ENCODE results near the gene PJA2.

PJA2 gene

DNA sequence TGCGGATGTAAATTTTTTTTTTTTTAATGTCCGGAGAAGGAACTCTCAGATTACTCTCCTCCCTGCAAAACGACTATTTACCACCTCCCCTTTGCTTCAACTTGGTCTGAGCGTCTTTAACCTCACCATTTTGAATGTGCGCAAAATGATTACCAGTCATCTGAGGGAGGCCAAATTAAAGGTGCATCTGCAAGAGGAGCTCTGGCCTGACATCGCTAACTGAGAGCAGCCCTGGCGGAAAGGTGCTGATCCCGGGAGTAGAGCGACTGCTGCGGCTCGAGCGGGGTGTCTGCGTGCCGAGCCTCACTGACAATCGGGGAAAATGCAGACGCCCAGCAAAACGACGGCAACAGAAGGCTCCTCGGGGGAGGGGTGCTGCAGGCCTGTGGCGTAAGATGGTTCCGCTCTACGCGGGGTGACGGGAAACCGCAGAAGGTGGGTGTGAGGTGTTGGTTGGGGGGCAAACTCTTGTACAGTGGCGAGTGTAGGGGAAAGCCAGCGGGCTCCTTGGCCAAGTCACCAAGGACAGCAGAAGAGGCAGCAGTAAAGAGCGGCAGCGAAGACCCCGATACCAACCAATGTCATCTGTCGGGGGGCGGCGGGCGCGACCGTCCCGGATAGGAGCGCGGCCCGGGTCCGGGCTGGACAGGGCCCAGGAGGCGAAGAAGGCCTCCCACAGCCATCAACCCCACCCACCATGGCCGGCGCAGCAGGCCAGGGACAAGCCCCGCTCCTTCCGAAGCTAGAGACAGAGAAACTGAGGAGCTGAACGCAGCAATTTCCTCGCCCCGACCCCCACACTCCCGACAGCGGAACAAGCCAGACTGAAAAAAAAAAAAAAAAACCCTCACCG is 557 bp downstream of the PJA2 start:
- no peak for DNase-seq

DNA sequence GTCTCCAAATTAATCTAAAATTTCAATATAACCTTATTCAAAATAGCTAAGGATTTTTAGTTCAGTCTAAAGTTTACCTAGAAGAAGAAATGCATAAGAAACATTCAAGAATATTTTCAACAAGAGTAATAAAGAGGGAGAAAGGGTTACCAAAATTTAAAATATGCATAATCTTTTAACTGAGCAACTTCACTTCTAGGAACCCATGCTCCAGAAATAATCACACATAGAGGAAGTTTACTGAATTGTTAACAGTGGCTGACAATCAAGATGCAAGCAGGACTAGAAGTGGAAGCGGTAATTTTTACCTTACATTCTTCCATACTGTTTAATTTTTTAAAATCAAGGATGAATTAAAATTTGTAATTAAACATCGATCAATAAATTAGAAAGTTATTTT is 1.9 kb downstream of the PJA2 start:
- DNase-seq, result no peak

DNA sequence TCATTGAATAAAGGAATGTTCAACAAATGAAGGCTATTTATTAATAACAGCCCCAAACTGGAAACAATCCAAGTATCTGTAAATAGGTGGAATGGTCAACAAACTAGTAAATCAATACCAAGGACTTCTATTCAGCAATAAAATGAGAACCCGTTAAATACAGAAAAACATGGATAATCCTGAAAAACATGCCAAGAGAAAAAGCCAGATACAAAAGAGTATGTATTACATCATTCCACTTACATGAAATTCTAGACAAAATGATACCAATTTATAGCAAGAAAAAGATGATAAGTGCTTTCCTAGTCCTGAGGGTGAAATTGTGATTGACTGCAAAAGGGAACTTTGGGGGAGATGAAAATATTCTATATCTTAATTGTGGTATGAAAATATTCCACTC is 3.1 kb downstream of the PJA2 start:
- no peak for DNase-seq

DNA sequence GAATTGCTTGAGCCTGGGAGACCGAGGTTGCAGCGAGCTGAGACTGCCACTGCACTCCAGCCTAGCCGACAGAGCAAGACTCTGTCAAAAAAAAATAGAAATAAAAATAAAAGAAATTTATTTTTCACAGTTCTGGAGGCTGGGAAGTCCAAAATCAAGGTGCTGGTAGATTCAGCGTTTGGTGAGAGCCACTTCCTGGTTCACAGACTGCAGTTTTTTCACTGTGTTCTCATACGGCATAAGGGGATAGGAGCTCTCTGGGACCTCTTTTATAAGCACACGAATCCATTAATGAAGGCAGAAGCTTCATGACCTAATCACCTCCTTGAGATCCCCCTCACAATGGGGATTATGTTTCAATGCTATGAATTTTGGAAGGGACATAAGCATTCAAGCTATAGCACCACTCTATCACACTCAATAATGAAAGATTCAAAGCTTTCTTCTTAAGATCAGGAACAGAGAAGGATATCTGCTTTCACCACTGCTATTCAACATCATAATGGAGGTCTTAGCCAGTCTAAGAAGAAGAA is 5.3 kb downstream of the PJA2 start:
- DNase-seq, result no peak

DNA sequence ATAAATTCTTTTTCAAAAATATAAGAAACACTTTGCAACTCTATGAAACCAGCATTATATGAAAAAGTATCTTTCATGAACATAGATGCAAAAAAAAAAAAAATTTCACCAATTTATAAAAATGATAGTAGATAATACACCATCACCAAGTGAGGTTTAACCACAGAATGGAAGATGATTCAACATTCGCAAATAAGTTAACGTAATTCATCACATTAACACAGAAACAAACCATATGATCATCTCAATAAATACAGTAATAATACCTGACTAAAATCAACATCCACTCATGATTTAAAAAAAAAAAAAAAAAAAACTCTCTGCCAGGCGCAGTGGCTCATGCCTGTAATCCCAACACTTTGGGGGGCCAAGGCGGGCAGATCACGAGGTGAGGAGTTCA is 6.3 kb downstream of the PJA2 start:
- no peak for DNase-seq

DNA sequence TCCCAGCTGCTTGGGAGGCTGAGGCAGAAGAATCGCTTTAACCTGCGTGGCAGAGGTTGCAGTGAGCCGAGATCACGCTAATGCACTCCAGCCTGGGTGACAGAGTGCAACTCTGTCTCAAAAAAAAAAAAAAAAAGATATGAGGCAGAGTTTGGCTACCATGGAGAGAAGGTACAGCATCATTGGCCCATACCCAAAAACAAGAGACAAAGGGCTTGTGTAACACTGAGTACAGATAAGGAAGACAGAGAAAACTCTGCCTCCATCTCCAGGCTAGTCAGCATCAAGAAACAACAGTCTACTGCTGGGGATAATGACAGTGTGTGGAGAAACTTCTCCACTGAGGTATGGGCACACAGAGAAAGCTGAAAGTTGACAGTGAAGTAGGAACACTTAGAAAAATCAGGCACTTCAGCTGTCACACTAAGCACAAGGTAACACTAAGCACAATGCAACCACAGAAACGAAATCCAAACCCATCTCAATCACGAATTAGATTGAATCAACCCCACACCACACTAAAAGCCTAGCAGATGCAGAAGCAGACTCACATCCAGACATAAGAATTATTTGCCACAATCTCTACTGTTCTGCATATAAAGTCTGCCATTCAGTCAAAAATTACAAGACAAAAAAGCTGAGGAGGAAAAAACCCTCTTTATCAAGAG is 10.5 kb downstream of the PJA2 start:
- DNase-seq, result no peak

DNA sequence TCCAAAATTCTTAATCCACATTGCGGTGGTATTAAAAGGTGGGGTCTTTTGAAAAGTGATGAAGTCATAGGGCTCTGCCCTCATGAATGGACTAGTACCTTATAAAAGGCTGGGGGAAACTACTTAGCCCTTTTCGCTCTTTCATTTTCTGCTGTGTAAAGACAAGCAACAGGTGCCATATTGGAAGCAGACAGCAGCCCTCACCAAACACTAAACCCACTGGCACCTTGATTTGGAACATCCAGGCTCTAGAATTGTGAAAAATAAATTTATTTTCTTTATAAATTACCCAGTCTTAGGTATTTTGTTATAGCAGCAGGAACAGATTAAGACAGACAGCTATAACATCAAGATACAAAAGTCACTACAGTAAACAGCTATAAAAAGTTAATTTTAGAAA is 12.8 kb downstream of the PJA2 start:
- DNase-seq, result no peak

DNA sequence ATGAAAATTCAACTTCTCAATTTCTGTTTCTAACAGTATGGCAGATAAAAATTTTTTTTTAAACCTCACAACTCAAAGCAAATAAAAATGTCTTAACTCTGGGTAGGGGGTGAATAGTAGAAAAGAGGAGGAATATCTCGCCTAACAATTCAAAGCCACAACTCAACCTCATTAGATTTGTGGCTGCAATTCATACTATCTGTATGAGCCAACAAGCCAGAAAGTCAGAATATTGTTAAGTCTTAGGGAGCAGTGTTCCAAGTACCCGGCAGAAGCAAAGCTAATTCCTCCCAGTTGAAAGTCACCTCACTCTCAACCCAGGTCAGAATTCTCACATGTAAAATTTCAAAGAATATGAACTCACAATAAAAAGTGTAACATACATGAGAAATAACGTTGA is 15.0 kb downstream of the PJA2 start:
- DNase-seq, result no peak

DNA sequence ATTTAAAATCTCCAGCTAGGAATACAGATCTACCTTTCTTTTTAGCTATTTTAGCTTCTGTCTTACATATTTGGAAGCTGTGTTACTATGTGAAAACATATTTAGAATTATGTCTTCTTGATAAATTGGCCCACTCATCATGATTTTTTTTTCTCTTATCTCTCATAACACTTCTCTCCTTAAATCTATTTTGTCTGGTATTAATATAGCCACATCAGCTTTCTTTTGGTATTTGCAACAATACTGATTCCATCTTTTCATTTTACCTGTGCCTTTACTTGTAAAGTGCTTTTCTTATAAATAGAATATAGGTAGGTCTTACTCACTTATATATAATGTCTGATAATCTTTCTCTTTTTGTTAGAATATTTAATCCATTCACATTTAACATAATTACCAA is 19.6 kb downstream of the PJA2 start:
- DNase-seq, result no peak

DNA sequence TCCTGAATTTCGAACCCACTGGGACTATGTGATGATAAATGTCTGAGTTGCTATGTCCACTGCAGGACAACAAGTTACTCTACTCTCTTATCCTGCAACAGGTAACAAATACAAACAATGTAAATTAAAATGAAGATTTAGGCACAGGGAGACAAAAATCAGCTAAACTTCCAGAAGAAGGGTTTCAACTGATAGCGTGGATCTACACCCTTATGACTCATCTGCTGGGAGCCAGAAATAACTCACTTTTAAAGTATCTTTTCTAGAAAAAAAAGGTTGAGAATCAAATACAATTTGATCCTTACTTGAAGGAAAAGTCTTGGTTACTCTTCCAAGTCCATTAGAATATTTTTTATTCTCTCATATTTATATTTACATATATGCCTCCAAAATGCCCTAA is 21.4 kb downstream of the PJA2 start:
- no peak for DNase-seq

DNA sequence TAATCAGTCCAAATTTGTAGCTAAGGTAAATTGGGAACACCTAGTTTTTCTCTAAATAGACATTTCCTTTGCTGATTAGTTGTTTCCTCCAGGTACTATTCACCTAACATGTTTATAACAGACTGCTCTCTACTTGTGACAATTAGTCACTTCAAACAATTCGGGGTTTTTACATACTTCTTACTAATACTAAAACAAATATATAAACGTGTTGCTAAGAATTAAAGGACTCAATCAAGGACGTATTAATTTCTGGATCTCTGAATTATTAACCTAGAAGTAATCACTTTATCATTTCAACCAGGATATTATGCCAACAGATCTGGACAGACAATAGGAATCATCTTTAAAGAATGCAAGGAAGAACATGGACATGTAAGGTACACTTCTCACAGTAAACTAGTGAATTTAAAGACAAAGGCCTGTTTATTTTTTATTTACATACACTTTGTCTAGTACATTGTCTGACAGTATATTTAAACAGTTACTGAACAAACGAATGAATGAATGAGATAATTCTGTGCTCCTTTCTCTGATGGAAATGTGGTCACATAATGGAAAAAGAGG is 22.3 kb downstream of the PJA2 start:
- no peak for DNase-seq

DNA sequence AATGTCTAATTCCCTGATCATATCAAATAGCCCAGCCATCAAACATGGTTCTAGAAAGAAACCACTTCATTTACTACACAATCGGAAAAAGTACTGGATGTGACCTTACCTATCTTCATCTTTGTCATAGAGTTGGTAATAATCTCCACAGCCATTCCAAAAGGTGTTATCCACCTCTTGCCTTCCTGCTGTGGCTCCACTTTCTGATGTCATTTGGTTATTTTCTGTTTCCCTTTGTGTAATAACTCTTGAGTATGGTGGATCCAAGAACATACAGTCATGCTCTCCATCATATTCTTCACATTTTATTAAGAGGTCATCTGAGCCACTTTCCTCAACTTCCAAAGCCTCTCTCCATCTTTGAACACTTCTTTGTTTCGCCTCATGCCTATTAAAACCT is 31.7 kb downstream of the PJA2 start:
- no peak for DNase-seq

DNA sequence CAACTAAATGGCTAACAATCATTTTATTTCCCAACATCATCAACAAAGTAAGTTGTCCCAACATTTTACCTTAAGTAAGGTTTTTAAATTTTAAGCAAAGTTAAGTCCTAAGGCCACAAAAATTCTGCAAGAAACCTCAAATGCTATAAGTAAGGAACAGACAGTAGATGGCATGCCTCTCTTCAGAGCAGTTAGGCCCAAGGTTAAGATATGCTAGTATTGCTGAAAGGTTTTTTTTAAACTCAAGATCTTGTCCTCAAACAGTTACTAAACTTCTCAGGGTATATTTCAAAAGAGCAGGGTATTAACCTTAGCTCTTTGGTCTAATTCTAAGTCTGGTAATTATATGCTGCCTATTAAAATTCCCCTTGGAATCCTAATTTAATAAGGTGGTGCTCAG is 35.1 kb downstream of the PJA2 start:
- DNase-seq, result no peak

DNA sequence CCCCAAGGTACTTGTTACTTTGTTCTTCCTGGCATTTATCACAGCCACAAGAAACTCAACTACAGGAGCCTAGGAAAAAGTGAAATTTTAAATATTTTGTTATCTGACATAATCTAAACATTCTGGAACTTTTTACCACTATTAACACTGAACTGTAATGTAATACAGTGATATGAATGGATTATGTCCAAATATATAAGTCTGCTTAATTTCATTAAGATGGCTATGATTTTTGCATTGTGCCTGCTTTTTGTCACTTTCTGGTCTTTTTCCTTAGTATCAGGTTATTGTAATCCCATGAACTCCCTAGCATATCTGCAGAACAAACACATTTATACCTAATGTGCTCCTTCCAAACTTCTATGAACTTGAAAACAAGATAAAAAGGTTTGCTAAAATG is 35.8 kb downstream of the PJA2 start:
- no peak for DNase-seq

DNA sequence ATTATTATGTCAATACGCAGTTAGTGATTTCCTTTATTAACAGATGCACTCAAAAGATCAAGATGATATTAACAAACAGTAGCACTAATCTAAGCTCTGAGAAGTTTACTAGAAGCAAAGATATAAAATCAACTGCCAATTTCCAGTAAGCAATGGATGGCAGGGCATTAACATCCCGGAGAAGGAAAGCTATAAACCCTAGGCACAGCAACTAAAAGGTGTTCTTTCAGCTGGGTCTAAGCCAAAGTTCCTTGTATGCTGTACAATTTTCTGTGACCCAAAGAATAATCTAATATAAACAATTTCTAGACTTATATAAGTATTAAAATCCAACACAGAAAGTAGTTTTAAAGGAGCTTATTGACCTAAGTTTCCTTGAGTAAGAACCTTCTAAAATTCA is 39.4 kb downstream of the PJA2 start:
- no peak for DNase-seq

DNA sequence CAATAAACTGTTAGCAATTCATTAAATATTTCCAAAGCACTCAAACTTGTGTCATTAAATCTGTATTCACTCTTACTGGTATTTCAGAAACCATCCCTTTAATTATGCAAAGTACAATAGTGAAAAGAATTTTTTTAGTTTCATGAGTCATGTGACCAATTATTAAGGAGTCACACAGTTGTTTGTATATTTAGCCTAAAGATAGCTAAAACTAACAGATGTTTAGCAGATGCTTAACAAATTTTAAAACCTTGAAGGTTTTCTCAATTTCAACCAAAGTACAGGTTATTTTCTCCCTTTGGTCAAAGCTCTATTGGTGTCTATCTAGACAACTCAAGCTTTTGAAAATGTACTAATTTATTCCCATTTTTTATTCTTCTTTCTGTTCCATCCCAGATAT is 44.1 kb downstream of the PJA2 start:
- no peak for DNase-seq

DNA sequence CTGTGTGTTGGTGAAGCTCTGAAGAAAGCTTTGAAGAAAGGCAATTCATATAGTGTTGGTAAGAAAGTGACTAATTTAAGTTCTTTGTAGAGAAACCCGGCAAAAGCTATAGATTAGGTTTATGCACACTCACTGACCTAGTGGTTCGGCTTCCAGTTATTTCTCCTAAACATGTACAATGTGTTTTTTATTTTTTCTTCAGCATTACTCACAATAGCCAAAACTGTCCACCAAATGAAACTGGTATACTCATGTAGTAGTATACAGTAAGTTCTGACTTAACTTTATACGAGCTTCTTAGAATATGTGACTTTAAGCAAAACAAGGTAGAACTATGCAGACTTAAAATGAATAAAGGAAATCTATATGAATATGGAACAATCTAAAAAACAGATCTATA is 44.8 kb downstream of the PJA2 start:
- DNase-seq, result no peak

DNA sequence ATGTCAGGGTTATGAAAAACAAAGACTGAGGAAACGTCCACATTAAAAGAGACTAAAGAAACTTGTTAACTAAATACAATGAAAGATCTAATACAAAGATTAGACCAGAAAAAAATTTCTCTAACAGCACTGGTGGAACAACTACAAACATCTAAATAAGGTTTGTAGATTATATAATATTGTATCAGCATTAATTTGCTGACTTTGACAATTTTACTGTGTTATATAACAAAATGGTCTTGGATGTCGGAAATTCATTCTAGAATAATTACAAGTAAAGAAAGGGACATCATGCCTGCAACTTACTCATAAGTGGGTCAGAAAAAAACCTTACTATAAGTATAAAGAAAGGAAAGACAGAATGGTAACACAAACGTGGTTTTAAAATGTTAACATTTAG is 50.1 kb downstream of the PJA2 start:
- no peak for DNase-seq

DNA sequence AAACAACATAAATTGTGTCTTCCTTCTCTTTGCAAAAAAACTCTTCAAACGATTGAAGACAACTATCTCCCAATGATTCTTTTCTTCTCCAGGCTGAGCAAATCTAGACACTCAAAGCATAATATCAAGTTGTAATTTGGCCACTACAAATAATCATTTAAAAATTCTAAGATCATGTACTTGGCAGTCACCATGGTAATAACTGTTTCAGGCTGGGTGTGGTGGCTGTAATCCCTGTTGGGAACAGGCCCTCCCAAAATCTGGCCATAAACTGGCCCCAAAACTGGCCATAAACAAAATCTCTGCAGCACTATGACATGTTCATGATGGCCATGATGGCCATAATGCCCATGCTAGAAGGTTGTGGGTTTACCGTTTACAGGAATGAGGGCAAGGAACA is 52.0 kb downstream of the PJA2 start:
- DNase-seq, result no peak

DNA sequence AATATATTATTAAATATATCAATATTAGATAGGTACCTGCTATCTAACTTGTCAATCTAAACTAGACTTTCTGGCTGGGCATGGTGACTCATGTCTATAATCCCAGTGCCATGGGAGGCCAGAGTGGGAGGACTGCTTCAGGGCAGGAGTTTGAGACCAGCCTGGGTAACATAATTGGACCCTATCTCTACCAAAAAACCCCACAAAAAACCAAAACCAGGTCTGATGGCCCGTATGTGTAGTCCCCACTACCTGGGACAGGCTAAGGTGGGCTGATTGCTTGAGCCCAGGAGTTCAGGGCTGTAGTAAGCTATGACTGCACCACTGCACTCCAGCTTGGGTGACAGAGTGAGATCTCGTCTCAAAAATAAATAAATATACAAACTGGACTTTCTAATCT is 55.0 kb downstream of the PJA2 start:
- DNase-seq, result no peak

DNA sequence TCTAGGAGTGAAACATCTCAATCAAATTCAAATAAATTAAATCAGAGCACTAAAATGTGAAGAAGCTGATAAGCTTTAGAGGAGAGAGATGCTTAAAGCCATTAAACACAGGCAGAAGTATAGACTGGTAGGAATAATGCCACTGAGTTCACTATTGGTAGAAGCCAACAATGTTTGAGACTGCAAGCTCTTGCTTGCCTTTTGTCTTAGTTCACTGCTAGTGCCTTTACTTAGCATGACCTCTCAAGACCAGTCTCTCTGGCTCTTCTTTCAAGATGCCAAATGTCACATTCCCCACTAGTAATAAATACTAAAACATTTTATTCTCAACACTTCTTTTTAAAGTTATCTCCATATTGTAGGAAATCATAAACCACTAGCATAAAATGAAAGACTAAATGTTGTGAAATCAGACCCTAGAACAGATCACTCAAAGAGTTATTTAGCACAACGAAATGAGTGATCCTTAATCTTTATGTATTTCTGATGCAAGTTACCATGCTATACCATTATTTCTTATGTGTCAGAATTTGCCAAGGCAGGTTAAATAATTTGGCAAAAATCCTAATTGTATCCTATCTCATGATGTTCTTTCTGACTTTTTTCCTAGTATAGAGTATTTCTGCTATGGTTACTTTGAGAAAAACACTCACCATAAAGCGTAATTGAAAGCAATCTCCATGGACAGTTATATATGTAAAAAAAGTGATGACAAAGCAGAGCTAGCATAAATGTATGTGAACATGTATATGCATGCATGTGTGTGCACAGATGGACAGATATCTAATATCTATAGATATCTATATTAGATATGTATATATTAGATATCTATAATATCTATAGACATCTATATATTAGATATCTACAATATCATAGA is 57.5 kb downstream of the PJA2 start:
- no peak for DNase-seq

DNA sequence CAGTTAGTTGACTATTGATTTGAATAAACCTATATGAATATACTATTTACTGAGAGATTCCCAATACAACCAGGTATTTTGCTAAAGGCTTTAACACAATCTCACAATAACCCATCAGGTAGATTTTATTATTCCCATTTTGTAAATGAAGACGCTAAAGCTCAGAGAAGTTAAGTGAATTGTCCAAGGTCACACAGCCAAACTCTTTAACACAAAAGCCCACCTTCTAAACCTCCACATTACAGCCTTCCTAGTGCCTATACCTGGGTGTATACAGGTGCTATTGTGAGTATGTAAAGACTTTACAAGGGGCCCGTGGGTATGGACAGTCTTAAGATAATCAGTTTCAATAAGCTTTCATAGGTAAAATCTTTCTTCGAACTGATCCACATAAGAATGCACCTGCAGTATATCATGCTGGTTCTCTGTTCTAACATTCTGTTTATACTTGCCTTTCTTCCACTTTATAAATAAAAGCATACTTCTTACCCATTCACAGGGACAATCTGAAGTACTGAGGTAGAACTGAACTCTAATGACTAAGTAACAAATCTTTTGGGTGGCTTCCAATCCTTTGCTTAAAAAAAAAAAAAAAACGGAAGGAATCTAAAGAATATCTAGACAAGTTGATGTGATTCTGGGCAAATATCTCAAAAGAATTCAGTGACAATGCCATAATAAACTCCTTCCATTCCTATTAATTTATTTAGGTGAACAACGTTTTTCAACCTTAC is 59.1 kb downstream of the PJA2 start:
- no peak for DNase-seq

DNA sequence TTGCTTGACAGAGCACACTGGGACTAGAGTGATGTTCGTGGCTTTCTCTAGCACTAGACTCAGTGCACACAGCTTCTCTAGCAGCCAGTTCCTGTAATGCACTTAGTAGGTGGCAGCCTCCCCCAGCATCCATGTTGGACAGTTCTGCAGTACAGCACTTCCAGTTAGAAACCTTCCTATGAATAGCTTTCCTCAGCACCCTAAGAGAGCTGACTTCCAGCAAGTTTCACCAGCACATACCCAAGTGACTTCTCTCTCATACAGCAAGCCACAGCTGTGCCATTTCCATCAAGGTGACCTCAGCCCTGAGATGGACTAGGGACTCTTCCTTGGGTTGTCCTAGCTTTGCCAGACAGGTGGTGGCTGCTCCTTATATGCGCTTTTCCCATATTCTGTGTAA is 60.4 kb downstream of the PJA2 start:
- no peak for DNase-seq
